NCI-H187 treated with DMSO at 0.1 percent for 48 hours (cell line): Measurements from ENCODE around the gene SLC4A8.

Source experiments
- DNase-seq: peaks from one replicate; lab custom pipeline; 2025; lab: John Stamatoyannopoulos, UW

Gene SLC4A8

DNA sequence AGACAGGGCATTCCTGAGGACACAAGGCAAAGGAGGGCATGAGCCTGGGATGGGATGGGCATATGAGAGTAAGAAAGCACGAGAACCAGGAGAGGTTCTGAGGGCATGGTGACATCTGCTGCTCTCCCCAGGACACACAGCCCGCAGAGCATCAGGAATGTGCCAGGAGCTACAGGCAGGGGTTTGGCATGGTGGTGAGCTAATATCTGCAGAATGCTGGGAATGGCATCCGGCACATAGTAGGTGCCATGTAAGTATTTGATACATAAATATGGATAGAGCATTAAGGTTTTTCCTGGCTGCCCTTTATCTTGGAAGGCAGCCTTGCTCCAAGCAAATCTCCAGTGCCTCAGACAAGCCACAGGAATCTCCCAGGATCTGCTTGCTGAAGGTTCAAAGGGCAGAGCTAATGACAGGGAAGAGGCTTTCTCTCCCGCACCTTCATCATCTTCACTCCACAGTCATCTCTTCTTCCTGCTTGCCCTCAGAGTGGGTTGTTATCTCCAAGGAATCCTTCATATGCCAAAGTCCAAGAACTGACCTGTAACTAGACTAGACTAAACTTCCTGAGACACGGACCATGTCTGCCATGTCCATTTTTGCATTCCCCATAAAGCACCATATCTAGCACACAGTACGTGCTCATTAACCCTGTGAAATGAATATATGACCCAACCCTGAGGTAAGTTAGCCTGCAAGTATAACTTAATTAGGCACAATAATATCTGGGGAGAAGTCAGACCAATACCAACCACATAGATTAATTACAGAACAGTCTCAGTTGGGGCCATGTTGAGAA, 104.4 kb downstream of the SLC4A8 start:
- no peak for DNase-seq

DNA sequence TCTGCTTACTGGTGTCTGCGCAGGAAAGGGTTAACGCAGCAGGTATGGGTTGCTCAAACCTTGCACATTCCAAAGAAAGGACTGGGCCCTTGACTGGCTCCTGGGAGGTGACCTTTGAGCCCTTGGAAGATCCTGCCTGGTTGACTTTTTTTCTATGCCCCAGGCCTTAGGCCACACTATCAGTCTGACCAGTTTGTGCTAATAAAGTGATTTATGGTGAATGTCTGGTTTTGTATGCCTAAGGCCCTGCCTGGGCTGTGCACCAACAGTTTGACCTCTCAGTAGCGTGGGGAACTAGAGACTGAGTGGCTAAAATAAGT, 105.0 kb downstream of the SLC4A8 start:
- no peak for DNase-seq

DNA sequence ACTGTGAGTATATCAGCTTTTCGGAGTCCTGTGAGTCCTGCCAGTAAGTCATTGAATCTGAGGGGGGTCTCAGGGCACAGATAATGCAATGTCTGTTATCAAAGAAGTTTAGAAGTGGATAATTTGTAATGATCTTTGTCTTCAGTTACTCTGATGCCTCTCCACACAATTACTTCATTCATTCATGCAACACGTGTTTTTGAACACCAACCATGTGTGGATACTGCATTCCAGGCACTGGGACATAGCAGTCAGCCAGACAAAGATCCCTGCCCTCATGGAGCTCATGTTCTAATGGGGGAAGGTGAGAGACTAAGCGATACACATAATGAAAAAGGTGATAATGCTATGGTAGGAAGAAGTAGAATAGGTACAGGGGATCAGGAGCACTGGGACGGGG, 105.6 kb downstream of the SLC4A8 start:
- DNase-seq: no peak

DNA sequence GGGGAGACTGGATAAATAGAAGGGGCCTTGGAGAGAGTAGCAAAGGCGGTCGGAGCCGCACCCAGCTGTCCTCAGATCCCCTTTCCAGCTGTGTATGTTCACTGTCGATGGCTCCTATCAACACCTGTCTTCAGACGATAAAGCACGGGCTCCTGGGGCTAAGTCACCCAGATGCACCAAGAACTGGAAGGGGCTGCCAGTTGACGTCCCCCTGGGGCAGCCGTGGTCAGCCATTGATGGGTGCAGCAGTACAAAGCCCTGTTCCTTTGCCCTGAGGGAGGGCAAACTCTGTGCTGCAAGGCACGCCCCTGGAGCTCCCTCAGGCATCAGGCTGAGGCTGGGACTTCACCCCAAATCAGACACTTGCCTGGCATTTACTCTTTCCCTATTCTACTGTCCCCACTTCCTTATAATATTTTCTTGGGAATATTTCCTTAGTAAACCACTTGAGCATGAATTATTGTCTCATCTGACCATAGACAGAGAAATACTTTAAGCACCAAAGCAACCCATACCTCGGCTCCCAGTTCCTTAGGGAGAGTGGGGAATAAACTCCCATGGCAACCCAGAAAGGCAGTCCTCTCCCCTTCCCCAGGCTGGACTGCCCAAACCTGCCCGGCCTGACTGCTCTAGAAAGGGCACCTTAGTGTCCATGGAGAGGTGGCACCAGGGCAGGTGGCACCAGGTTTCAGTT, 106.8 kb downstream of the SLC4A8 start:
- no peak for DNase-seq

DNA sequence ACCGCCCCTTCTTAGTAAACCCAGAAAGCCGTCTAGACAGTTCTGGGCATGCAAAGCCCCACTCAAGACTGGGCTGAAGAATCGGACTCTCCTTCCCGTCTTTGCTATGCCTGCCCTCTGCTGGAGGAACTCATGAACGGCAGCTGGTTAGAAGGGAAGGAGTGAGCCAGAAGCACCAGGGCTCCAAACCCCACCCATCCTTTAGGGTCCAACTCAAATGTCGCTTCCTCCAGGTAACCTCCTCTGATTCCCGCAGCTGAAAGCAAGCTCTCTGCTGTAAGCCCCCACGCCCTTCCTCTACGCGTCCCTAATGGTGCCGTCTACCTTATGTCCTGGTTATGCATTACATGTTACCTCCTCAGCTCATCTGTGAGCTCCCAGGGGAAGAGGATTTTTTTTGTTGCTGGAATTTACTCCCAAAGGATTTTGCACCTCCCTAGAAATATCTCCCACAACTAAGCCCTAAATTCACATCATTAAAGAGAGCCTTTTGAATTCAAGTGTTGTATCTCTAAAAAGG, 107.4 kb downstream of the SLC4A8 start:
- DNase-seq: peak; percentile 75

DNA sequence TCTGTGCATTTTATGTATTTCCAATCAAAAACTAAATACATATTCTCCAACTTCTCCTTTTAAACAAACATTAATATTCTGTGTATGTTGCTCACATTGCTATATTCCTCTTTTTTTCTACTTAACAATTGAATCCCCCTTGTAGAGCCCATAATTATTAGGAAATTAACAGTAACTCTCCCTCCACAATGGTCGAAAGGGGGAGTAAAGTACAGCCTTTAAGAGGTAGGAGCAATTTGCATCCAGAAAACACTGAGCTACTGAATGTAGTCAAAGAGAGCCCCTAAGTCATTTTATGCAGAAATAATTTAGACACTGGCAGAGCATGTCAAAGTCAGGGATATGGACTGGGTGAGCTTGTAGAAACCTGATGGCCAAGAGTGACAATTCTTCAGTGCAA, 109.2 kb downstream of the SLC4A8 start:
- DNase-seq: no peak

DNA sequence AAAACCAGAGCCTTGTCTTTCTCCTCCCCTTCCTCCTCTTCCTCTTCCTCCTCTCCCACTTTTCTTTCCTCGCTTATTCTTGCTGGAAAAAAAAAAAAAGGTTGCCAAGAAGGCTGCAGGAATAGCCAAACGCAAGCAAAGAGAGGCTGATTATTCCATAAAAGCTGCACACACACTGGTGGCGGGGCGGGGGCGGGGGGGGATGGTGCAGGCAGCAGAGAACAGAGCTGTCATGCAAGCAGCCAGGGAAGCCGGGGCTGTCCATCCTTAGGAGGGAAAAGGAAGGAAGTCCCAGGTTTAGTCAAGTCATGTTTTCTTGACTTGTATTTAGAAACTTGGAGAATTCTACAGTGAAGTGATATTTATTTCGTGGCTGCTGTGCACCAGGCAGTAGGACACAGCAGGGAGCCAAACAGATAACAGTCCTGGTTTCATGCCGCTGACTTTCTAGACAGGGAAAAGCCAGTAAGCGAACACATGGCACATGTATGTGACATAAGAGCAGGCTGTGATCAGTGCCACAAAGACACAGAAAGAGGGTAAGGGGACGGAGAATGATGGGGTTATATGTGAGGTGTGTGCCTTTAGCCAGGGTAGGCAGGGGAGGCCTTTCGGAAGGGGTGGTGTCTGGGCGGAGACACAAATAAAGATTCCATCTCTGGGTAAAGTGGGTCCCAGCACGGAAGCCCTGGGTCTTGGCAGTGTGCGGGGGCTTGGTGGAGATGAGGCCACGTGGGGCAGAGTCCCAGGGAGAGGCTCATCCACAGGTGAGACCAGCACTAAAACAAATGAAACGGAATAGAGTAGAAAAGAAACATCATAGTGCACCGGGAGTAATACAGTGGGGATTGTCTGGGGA, 109.8 kb downstream of the SLC4A8 start:
- no peak for DNase-seq

DNA sequence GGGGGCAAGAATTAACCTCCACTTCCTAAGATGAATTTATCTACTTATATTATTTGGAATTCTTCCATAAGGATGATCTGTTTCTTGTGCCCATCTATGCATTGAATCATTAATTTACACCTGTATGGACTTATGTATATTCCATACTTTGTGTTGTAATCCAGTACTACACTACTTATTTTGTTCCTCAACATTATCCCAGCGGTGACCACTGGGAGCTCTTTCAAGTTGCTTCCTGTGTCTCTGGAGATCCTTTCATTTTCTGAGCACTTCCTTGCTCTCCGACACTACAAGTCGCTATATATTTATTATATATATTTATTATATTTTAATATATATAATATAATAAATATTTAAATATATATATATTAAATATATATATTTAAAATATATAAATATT, 111.5 kb downstream of the SLC4A8 start:
- no peak for DNase-seq

DNA sequence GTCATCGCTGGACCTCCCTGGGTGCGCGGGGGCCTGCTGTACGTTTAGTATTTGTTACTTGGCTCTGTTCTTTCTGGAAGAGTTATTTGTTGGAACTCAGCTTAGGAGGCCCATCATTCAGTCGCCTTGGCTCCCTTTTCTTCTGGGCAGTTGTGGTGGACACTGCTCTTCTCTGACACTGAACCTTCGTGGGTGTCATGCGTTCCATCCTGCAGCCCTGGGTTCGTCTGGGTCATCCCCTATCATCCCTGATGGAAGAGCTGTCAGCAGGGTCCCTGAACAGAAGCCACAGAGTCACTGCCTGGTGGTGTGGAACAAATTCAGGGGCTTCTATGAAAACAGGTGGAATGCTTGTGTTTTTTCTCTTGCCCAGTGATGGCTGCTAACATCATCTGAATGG, 113.5 kb downstream of the SLC4A8 start:
- no peak for DNase-seq

DNA sequence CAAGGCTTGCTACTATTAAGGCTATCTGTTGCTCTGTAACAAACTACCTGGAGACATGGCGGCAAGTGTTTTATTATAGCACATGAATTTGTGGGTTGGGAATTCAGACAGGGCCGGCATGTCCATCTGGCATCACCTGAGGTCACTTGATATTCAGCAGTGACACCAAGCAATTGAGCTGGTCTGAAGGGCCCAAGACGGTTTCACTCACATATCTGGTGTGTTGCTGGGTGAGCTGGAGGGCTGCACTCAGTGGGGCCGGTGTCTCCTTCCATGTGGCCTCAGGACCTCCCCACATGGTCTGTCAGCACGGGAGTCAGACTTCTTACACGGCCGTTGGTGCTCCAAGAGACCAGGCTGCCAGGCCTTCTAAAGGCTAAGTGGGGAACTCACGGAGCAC, 114.0 kb downstream of the SLC4A8 start:
- no peak for DNase-seq

DNA sequence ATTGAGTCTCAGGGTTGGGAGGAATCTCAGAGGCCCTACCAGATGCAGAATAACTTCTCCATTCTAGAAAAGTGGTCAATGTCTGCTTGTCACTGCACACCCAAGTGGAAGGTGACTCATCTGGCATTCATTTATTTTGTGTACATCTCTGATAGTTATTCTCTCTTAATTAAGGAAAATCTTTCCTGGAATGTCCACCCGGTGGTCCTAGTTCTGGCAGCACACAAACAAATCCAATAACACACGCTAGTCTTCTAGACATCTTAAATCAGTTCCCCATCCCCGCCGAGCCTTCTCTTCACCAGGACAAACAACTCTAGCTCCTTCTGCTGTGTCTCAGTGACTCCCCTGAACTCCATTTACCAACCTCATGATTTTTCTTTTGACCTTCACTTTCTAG, 116.4 kb downstream of the SLC4A8 start:
- DNase-seq: no peak

DNA sequence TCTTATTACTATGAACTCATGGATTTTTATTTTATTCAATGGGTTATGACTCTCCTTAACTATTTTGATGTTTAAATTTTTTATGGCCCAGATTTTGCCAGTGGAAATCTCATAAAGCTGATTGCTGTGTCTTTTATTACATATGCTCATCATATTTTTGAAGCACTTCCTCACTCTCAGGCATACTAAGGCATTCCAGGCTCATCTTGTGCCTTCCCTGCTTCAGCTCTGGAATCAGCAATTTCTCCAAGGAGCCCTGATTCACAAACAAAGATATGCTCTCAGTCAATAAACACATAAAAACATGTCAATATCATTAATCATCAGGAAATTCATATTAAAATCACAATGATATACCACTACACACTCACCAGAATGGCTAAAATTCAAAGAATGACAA, 121.5 kb downstream of the SLC4A8 start:
- DNase-seq: no peak

DNA sequence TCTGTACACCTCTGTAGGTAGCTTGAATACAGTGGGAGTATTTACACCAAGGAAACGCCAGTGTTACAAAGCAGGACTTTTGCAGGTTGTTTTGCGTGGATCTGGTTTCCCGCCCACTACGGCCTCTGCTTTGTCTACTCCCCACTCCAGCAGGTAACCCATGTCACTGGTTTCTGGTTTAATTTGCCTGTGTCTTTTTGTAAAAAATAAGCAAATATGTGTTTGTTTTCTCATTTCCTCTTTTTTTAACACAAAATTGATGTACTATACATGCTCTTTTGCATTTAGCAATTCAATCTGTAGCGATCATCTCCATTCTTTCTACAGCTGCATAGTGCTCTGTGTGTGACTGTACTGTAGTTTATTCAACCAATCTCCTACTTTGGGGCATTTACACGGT, 123.0 kb downstream of the SLC4A8 start:
- DNase-seq: no peak

DNA sequence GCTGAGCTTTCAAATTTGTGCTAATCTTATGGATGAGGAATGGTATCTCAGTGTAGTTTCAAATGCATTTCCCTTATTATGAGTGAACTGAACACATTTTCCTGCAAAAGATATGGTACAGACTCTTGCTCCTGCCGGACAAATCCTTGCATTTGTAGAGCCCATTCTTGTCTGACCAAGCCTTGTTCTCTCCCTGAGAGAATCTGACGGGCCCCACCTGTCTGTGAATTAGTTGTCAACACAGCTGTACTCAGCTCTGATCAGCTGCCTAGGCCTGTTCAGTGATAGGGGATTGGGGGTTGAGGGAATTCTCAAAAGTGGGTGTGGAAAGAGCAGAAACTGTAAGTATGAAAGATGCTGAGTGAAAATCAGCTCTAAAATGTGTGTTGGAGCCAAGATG, 123.6 kb downstream of the SLC4A8 start:
- DNase-seq: no peak

DNA sequence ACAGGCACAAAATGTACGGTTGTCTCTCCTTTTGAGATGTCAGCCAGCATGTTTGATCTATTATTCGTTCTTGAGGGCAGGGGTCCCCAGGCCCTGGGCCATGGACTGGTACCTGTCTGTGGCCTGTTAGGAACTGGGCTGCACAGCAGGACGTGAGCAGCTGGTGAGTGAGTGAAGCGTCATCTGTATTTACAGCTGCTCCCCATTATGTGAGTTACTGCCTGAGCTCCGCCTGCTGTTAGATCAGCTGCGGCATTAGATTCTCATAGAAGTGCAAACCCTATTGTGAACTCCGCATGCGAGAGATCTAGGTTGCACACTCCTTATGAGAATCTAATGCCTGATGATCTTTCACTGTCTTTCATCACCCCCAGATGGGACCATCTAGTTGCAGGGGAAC, 125.0 kb downstream of the SLC4A8 start:
- DNase-seq: no peak
